HL-60 (cell line): Measurements from ENCODE around the gene RIC8B.

Experiments used
- CTCF ChIP-seq: IDR thresholded peaks from one replicate; pipeline ENCODE4 v1.5.1; 2011; ENCODE audit warnings: low read length, control low read depth, inconsistent platforms; ENCODE audit not compliant: insufficient read depth
- POLR2AphosphoS5 ChIP-seq: IDR thresholded peaks from 2 replicates; pipeline ENCODE4 v1.6.1; 2012; ENCODE audit warnings: low read depth
- TF ChIP-seq, protein P1 (sequence below): IDR thresholded peaks from 2 replicates; pipeline ENCODE4 v1.6.1; 2012; ENCODE audit warnings: low read depth; ENCODE audit not compliant: insufficient replicate concordance

GRCh38 chr12:106873983-106874382 lies 99.5 kb downstream of the RIC8B start:
- TF ChIP-seq, protein P1, sequence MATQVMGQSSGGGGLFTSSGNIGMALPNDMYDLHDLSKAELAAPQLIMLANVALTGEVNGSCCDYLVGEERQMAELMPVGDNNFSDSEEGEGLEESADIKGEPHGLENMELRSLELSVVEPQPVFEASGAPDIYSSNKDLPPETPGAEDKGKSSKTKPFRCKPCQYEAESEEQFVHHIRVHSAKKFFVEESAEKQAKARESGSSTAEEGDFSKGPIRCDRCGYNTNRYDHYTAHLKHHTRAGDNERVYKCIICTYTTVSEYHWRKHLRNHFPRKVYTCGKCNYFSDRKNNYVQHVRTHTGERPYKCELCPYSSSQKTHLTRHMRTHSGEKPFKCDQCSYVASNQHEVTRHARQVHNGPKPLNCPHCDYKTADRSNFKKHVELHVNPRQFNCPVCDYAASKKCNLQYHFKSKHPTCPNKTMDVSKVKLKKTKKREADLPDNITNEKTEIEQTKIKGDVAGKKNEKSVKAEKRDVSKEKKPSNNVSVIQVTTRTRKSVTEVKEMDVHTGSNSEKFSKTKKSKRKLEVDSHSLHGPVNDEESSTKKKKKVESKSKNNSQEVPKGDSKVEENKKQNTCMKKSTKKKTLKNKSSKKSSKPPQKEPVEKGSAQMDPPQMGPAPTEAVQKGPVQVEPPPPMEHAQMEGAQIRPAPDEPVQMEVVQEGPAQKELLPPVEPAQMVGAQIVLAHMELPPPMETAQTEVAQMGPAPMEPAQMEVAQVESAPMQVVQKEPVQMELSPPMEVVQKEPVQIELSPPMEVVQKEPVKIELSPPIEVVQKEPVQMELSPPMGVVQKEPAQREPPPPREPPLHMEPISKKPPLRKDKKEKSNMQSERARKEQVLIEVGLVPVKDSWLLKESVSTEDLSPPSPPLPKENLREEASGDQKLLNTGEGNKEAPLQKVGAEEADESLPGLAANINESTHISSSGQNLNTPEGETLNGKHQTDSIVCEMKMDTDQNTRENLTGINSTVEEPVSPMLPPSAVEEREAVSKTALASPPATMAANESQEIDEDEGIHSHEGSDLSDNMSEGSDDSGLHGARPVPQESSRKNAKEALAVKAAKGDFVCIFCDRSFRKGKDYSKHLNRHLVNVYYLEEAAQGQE: no peak
- TF ChIP-seq CTCF: no peak
- no peak for TF ChIP-seq POLR2AphosphoS5
